MM.1S (cell line): Measurements from ENCODE around the gene ZEB2.

Source experiments
- EZH2 ChIP-seq: fragments of 300-600 bp; sonication (generic); optimal IDR thresholded peaks from 2 replicates; pipeline ENCODE3; 2017; ENCODE audit warnings: low read depth, mild to moderate bottlenecking, antibody characterized with exemption, low read length, mixed read lengths
- TF ChIP-seq, protein P1 (sequence below): fragments of 300-600 bp; sonication (generic); IDR thresholded peaks from 2 replicates; pipeline ENCODE4 v1.5.1; 2016; ENCODE audit warnings: antibody characterized with exemption, low read length, mixed read lengths

DNA sequence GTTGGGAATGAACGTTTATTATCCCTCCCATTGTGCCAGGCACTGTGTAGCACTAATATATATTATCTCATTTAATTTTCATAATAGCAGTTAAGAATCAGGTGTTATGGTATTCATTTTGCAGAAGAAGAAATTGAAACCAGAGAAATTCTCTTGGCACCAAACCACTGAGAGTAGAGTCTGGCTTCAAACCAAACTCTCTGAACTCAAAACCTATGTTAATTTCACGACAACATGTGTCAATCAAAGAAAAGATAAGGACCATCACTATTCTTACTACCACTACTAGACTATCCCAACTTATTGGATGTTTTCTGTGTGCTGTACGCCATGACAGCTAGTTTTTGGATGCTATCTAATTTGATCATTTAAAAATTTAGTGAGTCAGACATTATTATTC lies 24.1 kb upstream of the ZEB2 start:
- TF ChIP-seq, protein P1, sequence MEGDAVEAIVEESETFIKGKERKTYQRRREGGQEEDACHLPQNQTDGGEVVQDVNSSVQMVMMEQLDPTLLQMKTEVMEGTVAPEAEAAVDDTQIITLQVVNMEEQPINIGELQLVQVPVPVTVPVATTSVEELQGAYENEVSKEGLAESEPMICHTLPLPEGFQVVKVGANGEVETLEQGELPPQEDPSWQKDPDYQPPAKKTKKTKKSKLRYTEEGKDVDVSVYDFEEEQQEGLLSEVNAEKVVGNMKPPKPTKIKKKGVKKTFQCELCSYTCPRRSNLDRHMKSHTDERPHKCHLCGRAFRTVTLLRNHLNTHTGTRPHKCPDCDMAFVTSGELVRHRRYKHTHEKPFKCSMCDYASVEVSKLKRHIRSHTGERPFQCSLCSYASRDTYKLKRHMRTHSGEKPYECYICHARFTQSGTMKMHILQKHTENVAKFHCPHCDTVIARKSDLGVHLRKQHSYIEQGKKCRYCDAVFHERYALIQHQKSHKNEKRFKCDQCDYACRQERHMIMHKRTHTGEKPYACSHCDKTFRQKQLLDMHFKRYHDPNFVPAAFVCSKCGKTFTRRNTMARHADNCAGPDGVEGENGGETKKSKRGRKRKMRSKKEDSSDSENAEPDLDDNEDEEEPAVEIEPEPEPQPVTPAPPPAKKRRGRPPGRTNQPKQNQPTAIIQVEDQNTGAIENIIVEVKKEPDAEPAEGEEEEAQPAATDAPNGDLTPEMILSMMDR = no peak
- TF ChIP-seq EZH2 = no peak
